T-helper 9 cell (primary cell): ENCODE measurements around the gene HYLS1.
A peak's percentile ranks its signal among the peaks of the same experiment; 100 is the strongest.

Experiments
- DNase-seq: peaks from one replicate; pipeline ENCODE4 v3.0.0-alpha.2; 2020

The HYLS1 gene

DNA sequence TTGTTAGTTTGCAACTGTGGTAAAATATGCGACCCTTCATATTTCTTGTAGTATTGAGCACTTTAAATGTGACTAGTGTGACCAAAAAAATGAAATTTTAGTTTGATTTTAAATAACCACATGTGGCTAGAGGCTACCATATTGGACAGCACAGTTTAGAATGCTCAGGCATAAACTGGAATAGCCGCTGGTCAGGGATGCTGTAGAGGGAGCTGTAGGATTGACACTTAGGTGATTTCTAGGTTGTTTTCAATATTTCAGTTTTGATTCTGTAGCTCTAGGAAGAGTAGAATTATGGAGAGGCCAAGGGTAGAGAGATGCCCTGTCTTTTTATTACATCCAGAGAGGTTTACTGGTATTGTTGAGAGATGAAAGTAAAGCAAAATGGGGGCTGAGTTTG is 47.6 kb downstream of the HYLS1 start:
- no peak for DNase-seq

DNA sequence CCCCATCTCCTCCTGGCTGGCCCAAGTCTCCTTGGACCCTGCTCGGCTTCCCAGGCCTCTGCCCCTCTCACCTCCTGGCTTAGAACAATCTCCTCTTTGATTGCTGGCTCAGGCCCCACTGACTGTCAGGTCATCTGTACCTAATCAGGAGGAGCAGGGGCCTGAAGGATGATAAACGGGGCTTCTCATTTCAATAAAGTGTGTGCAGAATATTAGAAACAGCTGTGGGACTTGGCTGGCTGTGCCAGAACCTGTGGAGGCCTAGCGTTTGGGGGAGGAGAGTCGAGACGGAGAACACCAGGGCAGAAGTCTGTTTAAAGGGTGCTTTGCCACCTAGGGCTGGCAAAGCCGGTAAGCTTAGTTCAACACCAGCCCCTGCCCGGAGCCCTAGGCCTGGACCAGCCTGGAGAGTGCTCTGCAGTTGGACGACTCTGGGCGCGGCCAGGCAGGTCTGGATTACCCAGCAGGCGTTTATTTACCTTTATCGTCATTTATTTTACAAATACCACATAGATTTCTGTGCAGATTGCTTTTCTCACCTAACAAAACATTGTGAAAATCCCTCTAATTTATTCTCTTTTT is 48.2 kb downstream of the HYLS1 start:
- DNase-seq = no peak

DNA sequence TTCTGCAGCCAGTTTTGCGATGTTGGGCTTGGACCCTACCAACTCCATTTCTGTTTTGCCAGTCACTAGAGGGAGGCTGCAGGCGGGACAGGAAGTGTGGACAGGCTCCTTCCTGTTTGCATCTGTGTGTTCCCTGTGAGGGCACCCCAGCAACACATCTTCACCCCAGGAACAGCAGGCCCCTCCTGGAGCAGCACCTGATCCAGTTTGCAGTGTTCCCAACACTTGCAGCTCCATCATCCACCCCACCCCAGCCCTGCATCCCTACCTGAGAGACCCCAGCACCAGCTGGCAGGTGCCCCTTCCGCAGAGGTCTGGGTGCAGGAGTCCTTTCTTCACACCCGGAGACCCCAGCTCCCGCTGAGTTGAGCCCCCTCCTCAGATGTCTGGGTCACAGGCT is 51.0 kb downstream of the HYLS1 start:
- no peak for DNase-seq

DNA sequence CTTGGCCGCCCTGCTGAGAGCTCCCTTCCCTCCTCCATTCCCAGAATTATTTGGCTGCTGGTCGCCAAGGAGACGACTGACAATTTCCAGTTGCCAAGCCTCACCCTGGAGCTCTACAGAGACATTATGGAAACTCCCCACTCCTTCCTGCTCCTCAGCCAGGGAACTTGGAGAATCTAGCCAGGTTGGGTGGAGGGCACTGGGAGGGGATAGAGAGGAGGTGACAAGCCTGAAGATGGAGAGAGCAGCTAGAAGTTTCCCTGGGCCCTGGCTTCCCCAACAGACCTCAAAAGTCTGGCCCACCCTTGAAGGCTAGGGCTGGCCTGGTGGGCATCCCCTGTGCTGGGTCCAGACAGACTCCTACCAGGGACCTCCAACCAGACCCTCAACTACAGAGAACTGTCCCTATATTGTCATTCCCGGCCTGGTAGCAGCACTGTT is 51.6 kb downstream of the HYLS1 start:
- DNase-seq = no peak

DNA sequence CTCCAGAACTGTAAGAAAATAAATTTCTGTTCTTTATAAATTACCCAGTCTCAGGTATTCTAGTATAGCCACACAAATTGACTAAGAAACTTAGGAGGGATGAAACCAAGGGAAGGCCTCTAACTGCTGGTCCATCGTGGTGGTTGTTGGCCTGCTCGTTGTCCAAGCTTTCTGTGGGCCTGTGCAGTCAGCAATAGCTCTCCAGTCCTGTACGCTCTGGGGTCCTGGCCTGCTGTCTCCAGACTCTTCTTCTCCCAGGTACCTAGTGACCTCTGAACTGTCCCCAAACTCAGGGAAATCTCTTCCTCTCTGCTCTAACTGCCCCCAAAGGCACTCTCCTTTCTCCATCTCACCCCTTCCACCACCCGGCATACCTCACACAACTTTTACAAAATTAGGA is 52.7 kb downstream of the HYLS1 start:
- DNase-seq = no peak

DNA sequence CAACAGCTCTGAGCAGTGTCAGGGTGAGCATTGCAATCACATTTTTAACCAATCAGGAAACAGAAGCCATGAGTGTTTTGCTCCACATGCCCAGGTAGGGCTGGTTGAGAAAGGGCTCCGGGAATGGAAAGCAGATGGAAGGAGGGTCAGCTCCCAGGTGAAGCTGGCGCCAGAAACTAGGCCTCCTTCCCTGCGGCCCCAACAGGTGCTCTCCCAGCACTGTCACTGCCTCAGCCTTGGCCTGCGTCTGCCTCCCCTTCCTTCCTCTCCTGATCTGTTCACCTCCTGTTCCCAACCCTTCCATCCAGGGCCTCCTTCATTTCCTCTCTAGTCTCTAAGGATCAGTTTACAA is 53.8 kb downstream of the HYLS1 start:
- DNase-seq = no peak

DNA sequence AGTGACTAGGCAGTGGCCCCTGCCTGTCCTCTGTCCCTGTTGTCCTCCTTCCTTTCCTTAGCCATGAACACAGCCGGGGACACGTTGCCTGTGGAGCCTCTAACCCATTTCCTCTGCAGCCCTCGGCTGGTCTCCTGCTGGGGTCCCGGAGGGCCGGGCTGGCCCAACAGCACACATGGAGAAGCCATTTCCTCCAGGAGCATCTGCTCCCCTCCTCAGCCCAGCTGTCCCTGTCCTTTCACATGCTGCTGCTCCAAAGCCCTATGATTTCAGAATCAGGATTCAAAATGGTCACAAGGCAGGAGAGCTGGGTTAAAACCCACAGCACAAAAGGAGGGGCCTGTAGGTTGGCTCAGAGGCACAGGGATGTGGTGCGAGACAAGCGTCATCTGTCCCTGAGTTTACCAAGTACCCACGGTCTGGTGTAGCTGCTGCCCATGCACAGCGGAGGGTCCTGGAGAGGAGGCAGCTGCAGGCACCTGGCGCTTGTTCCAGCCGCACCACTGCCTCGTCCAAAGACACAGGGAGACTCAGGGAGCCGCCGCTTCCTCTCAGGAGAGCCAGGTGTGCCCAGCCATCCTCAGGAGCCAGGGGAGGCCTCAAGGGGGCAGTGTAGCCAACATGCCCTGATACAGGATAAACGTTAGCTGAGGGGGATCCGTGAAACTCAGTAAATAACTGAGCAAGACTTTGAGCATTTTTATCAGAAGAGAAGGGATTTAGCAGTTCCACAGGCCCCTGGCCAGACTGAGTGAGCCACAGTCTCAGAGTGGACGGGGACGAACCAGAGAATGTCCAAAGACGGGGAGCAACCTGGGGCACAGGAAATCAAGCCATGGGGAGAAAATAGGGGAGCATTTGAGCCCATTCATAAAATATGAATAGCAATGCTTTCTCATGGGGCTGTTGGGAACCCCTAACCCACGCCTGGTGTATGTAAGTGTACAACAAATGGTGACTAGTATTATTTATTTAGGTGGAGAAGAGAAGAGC is 54.4 kb downstream of the HYLS1 start:
- peak; percentile 26 for DNase-seq

DNA sequence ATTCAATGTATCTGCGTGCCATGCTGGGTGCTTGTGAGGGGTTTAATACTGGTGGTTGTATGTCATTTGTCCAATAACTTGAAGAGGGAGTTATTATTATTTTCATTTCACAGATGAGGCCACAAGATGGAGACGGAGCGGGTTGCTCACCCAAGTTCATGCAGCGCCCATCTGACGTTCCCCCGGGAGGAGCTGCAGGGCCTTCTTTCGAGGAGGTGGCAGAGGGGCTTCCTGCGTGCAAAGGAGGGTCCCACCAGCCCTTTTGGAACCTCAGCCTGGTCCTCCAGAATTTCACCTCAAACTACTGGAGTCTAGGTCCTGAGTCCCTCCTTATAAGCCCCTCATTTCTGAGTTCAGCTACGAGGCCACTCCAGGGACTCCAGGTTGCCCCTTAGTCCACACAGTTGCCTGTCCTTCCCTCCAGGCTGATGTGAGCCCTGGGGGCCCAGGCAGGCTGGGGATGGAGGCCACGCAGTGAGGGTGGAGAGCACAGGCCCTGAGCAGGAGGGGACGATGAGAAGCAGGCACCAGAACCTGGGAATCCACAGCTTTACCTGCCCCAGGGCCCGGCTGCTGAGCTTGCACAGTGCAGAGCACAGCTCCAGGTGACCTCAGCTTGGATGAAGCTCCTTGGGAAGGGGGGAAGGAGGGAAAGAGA is 55.4 kb downstream of the HYLS1 start:
- no peak for DNase-seq

DNA sequence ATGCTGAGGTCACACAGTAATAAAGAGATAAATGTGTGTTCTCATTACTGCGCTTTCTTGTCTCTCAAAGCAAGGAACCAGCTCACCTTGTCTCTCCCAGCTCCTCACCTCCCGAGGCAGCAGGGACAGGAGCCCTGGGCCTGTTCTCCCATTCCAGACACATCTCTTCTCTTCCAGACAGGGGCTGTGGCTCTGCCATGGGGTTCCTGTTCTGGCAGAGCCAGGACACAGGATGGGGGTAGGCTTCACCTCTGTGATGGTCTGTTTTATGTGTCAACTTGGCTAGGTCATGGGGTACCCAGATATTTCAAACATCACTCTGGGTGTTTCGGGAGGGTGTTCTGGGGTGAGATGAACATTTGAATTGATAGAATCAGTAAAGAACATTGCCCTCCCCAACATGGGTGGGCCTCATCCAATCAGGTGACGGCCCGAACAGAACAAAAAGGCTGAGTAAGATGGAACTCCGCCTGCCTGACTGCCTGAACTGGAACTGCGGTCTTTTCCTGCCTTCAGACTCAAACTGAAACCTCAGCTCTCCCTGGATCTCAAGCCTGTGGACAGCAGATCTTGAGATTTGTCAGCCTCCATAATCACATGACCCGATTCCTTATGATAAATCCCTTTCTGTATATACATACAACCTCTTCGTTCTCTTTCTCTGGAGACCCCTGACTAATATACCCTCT is 56.3 kb downstream of the HYLS1 start:
- no peak for DNase-seq

DNA sequence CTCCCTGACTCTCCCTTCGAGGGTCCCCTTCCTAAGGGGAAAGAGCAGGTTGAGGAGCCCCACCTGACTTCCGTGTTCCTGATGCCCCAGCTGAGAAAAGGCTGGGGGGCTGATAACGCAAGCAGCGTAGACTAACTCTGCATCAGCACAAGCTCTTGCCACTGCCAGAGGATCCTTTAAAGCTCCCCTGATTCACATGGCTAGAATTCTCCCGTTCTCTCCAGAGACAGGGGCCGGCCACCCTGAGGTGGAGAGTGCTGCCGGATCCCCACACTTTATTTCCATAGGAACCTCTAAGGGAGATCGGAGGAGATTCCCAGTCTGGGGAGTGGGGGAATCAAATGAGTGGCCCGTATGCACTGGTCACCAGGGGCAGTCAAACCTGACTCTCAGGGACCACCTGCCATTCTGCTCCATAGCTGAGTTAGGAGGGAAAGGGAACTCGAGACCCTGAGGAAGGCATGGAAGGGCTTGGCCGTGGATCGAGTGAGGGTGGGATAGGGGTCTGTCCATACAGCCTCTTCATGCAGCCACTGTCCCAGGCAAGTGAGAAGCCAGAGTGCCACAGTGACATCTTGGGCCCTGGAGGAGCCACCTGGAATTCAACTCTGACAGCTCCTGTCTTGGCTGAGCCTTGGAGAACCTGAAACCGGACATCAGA is 57.0 kb downstream of the HYLS1 start:
- DNase-seq = no peak

DNA sequence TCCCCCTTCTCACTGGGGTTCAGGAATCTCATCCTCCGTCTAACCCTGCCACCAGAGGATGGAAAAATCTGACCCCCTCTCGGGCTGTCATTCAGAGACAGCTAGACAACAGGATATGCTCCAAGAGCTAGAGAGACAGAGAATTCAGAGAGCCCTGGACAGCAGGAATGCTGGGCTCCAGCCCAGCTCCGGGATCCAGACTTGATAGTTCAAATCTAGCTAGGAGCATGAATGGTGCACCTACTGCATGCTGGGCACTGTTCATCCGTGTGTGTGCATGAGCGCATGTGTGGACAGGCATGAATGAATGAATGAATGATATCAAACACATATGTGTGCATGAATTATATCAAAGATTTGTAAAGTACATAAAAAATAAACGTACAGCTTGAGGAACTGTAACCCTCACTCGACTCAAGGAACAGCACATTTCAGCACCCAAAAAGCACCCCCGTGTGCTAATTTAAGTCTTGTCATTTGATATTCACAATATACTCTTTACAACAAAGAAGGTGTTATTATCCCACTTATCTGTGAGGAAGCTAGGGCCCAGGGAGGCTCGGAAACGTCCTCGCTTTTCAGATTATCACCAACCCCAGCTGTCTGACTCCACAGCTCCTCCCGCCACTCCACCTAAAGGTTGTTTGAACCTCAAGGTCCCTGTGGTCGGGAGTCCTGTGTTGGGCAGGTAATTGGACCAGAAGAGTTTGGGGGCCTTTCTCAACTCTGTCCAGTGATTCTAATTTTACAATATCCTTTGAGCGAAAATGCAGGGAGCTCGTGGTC is 57.7 kb downstream of the HYLS1 start:
- no peak for DNase-seq

DNA sequence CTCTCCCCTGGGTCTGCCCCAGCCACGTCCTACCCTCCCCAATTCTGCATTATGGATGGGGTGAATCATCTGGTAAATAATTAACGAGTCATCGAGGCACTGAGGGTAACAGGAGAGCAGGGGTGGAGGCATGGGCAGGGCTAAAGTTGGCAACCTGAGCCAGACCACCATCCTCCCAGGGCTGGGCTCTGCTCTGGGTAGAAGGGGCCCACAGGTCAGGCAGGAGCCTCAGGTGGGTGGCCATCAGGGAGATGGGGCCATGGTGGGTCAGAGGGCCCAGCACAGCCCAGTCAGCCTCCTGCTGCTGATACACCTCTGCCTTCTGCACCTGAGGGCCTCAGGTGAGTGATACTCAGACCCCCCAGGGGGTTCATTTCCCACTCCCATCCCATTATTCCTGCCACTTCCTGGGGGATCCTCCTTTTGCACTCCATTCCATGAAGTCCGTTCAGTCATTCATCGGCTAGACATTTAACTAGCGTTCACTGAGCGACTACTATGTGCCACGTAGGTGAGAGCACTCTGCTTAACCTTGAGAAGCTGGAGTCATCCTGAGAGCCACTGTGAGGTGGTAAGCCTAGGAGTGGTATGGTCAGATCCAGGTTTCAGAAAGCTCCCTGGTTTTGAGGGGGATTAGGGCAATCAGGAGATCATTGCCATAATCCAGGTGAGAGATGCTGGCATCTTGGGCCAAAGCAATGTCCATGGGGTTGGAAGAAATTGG is 58.5 kb downstream of the HYLS1 start, which contains the start of gene VSIG10L2:
Gene VSIG10L2, plus strand, starts transcription at position 248 of the 724 bp plus-strand sequence. Its CDS starts 12 bp downstream, at position 260.
- no peak for DNase-seq

DNA sequence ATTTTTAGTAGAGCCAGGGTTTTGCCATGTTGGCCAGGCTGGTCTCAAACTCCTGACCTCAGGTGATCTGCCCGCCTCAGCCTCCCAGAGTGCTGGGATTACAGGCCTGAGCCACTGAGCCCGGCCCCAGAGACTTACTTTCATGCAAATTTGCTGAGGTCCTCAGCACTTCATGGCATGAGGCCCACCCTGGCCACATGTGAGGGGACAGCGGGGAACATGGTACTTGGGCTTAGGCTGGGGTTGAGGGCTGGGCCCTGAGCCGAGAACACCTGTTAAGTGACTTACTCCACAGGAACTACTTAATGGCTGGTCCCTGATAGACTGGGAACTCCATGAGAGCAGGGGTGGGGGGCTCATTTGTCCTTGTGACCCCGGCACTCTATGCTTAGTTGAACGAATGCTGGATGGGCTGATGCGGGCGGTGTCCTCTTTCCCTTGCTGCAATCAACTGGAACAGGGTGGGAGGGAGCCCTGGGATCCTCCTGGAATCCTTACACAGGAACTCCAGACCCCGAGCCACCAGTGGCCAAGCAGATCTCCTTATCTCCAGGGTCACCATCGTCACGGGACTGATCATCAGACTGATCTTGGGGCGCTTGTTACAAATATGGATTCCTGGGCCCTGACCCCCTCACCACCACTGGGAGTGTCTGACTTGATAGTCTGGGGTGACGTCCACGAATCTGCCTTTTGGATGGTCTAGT is 59.4 kb downstream of the HYLS1 start:
- DNase-seq = no peak

DNA sequence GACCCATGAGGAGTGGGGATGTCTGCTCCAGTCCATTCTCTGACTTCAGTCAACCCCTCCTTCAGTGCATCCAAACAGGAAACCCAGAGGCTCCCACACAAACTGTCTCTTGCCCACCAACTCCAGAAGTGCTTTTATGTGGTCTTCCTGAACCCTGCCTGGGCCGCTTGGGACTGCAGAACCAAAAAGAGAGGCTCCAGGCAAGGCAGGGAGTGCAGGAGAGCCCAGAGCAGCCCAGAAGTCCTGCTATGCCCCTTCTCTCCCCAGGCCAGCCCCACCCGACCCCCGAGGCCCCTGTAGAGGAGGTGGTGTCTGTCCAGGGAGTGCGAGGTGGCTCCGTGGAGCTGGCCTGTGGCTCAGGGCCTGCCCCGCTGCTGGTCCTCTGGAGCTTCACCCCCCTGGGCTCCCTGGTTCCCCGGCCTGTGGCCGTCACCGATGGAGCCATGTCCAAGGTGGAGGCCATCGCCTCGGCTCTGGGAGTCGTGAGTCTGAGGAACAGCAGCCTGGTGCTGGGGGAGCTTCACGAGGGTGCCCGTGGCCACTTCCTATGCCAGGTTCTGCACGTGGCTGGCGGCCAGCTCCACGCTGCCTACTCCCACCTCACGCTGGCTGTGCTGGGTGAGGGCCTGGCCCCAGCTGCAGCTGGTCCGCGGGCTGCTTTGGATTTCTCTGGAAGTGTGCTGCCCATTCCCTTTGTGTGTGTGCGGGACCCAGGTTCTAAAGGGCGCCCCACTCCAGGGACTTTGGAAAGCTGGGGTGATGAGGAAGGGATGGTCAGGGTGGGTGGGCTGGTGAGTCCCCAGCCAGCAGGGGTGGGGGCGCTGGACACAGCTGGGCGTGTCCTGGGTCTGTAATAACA is 60.2 kb downstream of the HYLS1 start:
- no peak for DNase-seq

DNA sequence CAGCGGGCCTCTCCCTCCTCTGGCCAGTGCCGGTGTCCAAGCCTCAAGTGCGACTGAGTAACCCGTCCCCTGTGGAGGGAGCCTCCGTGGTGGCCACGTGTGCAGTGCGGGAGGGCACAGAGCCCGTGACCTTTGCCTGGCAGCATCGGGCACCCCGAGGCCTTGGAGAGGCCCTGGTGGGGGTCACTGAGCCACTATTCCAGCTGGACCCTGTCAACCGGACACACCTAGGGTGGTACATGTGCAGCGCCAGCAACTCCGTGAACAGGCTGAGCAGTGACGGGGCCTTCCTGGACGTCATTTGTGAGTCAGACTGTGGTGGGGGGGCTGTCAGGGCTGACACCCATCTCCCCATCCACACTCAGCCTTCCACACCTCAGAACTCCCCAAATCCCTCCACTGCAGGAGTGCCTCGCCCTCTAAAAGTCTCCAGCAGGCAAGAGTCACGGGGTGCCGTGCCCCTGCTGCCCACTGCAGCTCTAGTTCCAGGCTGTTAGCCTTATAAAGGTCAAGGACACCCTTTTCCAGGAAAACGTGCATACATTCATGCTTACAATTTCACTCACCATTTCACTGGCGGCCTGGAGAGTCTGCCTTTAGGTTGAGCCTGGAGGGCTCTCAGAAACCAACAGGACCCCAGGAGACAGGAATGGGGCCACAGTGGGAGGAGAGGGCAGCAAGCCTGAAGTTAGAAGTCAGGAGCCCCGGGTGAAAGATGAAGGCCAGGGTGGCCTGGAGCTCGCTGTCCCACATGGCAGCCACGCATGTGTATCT is 61.0 kb downstream of the HYLS1 start:
- no peak for DNase-seq

DNA sequence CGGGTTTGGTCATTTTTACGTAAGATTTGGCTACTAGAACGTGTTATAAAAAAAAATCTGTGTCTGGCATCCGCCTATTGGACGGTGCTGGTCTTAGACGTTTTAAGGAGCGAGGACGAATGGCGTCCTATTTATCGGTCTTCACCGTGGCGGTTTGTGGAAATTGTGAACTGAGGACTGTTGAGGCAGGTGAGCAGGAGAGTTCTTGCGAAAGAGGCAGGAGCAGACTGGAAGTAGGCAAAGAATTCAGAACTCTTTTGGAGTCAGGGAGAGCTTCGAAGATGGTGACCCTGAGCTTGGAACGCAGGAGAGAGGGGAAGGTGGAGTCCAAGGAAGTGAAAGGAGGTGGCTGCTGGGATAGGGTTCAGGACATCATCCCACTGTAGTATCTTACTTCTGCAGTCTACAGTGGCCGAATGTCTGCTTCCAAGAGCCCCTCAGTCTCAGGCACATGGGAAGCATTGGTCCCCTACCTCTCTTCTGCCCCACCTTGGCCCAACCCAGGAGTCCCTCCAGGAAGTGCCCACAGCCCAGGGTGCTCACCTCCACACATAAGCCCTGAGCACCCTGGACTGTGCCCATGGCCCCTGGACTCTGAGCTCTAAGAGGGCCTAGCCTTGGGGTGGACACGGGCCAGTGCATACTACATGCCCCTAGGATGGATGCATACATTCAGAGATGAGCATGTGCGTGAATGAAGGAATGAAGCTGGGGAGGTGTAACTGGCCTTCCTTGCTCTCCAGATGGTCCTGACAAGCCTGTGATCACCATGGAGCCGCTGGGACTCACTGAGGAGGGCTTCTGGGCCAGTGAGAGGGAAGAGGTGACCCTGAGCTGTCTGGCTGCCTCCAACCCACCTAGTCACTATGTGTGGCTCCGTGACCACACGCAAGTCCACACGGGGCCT is 62.1 kb downstream of the HYLS1 start:
- no peak for DNase-seq

DNA sequence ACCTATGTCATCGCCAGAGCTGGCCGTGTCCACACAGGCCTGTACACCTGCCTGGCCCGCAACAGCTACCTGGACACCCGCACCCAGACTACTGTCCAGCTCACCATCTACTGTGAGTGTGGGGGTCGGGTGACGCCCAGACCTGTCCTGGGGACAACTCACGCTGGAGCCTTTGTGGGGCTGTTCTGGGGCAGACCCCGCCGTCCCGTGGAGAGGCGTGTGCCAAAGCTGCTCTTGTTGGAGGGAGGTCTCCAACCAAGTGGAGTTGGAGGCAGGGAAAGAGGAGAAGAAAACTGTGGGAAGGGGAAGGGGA is 62.7 kb downstream of the HYLS1 start:
- DNase-seq = no peak
